SHP77 (cell line): ENCODE results near the gene C3orf70.
A peak's percentile ranks its signal among the peaks of the same experiment; 100 is the strongest.

Experiments used
- DNase-seq, 2 experiments: peaks; one replicate each; lab custom pipeline; 2025; lab: John Stamatoyannopoulos, UW

The C3orf70 gene

DNA sequence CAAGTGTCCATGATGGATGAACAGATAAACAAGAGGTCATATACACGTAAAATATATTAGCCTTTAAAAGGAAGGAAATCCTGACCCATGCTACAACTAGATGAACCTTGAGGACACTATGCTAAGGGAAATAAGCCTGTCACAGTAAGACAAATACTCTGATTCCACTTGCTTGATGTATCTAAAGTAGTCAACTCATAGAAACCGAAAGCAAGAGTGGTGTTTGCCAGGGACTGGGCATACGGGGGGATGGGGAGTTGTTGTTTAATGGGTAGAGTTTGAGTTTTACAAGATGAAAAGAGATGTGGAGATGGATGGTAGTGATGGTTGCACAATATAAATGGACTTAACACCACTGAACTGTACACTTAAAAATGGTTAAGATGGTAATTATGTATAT lies 65.4 kb downstream of the C3orf70 start:
- no peak for DNase-seq

DNA sequence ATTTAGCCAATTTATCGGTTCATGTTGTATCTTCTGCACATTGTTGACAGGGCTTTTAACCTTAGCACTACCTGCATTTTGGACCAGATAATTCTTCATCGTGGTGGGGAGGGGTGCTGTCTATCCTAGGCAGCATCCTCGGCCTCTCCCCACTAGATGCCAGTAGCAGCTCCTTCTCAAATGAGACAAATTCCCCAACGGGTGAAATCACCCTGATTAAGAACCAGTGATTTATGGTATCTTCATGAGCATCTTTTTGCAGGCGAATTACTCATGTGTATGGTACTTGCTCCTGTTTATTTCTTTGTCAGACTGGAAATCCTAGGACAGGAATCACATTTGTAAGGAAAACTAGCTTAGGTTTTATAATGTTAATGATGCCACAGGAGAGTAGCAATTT lies 68.0 kb downstream of the C3orf70 start:
- no peak for DNase-seq

DNA sequence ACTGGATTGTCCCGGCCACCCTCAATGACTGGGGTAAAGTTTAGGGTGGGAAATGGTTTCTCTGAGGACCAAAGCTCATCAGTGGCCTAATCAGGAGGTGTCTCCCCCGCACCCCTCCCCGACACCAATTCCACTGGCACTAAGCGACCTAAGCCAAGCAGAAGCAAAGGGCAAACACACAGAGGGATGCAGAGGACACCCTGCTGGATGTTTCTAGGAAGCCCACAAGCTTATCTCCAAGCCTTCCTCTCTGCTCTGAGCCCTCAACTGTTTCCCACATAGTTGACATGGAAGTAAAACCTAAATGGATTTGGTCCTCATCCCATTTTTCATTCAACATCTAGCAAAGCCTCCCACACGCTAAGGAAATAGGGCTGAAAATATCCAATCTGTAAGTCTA lies 68.5 kb downstream of the C3orf70 start:
- DNase-seq: no peak

DNA sequence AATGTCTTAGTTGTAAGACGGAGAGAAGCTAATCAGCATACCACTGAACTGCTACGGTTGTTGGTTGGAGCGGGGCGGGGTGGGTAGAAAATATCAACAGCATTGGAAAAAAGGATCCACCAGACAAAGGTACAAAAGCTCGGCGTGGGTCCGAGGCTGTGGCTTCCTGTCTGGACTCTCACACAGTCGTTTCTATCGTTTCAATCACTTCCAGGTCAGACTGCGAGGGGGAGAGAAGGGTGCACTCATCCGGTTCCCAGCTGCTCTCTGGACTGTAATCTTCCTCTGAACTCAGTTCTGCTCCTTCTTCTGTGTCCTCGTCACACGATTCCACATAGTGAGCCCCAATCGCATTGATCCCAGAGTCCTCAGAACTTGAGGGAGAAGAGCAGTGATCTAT lies 70.0 kb downstream of the C3orf70 start:
- DNase-seq: no peak

DNA sequence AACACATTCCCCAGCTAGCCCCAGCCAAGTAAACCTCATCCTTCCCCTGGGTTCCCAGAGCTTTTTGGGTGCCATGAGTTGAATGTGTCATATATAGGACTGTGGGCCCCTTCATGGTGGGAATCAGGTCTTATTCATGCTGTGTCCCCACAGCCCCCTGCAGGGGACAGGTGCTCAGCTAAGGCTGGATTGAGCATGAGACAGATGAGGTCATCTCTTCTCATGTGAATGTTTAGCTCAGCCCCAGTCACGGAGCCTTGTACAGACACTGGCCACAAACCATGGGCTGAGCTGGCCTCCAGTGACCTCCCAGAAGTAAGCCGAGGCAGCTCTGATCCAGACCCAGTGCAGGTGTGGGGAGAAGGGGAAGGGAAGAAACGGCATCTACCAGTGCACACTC lies 70.7 kb downstream of the C3orf70 start:
- no peak for DNase-seq

DNA sequence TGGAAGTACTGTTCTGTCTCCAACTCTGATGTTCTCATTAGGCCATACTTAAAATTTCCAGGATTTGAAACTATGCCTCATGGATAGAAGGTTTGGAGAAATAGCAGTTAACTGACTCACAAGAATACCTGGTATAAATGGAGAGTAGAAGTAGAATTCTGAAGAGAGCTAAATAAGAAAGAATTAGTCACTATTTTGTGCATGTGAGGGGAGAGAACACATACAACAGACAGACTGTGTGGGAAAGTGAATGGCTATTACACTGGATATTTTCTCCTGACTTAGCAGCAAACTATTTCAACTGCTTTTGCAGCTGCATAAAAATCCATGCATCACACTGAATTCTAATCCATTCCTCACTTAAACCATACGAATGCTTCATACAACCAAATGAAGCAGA lies 71.3 kb downstream of the C3orf70 start:
- no peak for DNase-seq

DNA sequence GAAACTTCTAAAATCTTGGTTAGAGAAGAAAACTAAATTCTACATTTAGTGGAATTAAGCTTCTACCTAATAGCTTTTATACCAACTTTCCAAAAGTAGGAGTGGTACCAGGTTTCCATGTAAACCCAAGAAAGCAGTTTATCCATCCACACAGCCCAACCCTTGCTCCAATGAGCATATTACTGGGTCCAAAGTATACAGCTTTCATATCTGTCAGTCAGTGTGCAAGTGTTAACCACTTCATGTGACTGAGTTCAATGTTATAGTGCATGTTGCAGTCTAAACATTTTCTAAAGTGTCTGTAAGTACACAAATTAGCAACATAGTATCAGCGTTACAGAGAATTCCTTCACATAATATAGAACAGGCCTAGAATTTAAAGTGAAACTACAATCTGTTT lies 73.2 kb downstream of the C3orf70 start:
- no peak for DNase-seq

DNA sequence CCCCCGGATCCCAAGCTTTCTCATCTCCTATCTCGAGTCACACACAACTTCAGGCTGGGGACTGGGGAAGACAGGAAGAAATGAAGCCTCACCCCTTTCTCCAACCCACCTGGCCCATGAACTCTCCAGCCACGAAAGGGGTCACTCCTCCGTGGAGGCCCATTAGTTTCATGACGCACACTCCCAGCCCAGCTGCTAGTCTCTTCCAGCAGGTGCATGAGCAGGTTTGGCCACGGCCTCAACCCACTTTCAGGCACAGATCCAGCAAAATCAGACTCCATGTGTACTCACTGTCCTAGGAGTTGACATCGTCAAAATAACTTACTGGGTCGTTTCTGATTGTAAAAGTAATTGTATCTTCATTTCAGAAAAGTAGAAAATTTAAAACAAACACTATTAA lies 76.6 kb downstream of the C3orf70 start:
- DNase-seq: peak; percentile 55 to 59

DNA sequence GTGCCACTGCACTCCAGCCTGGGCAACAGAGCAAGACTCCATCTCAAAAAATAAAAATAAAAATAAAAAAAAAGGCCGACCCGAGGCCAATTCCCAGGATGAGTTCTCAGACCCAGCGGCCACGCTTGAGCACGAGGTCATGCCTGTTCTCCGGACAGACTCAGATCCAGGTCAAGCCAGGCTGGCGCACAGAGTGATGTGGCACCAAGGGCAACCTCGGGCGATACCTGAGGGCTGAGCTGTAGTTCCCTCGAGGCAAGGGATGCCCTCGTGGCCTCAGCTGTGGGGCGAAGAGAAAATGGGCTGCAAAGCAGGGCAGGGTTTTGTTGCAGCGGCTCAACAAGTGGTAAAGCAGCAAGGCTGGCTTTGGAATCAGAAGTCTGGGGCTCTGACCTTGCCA lies 77.3 kb downstream of the C3orf70 start:
- DNase-seq: no peak

DNA sequence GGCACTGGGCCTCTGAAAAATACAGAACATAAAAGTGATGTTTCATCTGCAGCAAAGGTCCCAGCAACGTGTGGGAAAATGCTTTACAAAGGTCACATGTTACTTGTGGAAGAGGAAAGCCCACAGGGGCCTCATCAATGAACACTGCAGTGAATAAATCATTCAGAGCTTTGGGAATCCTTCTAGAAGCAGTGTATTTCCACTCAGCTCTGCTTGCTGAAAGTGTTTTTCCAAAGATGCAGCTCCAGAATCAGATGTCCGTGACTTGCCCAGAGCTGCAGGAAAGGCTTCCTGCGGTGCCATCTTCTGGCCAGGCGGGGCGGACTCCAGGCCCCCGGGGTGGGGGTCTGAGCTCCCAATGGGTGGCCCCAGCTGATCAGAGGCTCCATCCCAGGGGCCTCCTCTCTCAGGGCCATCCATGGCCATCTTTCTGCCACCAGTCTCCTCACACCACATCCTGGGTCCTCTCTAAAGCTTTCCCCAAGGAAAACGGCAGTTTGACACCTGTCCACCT lies 81.5 kb downstream of the C3orf70 start:
- no peak for DNase-seq

DNA sequence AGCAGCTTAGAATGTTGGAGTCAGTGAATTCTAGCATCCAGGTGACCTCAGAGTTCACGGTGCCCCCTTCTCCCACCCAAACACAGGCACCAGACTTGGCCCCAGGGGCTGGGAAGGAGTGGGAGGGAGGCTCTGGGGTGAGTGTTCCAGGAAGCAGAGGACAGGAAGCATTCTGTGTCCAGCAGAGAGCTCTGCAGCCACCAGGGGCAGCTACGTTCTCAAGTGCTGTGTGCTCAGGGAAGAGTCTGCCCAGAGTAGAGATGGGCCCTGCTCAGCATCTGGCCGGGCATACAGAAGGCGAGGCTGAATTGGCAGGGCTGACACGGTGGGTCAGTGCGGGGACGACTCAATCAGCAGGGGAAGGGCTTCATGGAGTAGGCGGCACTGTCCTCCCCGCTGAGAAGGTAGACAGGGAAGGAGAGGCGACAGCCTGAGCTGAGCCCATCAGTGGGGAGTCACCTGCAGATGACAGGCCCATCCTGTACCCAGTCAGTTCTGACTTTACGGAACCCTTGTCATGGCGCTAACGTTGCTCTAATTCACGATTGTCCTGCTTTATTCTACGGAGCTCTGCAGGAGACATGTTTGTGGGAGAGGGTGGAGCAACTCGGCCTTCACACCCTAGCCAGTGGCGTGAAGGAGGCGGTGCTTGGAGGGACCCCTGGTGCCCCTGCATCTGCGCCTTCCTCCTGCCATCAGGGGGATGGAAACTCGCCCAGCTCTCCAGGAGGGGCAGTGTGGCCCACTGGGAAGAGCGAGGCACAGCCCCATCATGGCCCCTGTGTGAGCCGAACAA lies 82.2 kb downstream of the C3orf70 start:
- peak; percentile 67 to 74 for DNase-seq

DNA sequence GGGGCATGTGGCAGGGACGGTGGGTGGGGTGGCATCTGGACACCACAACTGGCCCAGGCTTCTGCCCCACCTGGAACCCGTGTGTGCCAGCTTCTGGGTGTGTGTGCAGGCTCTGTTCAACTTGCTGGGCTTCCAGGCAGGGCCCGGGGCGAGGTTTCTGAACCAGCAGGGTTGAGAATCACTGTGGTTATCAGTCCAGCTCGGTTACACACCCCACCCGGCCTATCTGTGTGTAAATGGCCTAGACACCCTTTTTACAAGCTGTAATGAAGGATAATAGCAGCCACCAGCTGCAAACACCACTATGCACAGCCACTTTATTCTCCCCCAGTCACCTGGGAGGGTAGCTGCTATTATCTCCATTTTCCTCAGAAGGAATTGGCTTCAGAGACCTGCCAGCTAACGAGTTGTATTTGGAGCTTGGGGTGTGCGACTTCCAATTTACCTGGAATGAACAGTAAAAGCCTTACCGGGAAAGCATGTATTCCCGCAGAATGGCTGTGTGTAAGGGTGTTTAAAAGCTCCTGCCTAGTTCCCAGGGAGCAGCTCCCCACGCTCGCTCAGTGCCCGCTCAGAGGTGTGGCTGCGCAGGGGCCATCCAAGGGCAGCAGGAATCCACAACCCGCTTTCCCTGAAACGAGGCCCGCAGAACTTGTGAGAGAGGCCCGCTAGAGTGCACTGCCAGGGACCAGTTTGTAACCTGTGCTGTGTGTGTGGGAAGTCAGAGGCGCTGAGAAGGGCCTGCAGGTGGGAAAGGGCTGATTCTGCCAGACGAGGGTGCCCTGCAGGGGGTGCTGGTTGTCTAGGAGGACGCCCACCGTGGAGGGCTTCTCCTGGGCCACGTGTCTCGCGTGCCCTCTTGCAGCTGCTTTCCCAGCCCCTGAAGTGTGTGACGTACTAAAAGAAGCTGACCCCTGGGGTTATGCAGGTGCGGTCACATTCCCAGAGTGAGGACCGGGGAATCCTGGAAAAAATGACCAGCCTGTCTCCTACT lies 83.5 kb downstream of the C3orf70 start:
- DNase-seq: peak; percentile 46 to 51

DNA sequence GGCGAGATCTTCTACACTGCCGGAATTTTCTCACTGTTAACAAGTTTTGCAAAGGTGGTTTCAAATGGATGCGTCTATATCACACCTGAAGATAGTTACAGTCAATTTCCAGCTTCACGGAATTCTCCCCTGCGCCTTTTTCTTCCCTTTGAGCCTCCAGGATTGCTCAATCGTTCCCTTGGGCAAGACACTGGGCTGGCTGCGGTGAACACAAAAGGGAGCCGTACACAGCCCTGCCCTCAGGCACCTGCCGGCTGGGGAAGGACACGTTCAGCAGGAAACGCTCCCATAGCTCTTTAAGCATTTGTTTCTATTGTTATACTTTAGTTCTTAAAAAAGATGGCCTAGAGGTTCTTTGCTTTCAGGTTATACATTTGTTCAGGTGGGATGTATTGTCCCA lies 85.7 kb downstream of the C3orf70 start:
- DNase-seq: no peak

DNA sequence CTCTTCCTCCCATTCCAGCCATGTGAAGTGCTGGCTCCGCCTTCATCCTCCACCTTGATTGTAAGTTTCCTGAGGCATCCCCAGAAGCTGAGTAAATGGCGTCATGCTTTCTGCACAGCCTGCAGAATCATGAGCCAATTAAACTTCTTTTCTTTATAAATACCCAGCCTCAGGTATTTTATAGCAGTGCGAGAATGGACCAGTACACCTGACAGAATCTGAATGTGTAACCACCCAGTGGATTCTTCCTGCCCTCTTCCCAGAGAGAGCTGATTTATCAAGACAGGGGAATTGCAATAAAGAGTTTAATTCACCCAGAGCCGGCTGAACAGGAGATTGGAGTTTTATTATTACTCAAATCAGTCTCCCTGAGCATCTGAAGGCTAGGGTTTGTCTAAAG lies 86.6 kb downstream of the C3orf70 start:
- DNase-seq: no peak

DNA sequence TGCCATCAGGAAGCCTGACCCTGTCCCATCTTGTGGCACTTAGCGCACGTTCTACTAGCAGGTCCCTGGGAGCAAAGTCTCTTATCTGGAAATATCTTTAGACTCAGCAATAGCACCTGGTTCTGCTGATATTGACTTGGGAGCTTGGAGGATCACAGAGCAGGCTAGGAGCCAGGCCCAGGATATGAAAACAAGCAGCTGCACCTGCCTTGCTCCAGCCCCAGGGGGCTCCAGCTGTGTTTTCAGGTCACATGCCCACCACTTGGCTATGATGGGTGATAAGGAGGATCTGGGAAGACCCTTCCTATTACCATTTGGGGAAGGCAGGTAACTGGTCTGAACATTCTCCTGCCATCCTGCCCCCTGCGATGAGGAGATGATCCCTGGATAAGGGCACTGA lies 87.8 kb downstream of the C3orf70 start:
- DNase-seq: no peak

DNA sequence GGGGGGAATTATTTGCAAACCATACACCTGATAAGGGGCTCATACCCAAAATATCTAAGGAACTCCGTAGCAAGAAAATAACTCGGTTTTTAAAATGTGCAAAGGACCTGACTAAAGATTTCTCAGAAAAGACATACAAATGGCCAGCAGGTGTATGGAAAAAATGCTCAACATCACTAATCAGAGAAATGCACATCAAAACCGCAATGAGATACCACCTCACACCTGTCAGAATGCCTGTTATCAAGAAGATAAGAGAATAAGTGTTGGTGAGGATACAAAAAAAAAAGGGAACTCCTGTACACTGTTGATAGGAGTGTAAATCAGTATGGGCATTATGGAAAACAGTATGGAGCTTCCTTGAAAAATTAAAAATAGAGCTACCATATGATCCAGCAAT lies 89.4 kb downstream of the C3orf70 start:
- DNase-seq: no peak

DNA sequence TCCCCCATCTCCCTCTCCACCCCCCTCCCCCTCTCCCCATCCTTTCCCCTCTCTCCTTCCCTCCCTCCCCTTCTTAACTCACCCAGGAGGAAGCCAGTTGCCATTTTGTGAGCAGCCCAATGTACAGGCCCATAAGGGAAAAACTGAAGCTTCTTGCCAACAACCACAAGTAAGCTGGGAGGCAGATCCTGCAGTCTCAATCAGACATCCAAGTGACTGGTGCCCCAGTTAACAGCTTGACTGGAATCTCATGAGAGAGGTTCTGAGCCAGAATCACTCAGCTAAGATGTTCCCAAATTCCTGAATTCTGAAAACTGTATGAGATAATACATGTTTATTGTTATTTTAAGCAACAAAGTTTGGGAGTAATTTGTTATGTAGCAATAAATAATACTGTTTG lies 90.7 kb downstream of the C3orf70 start:
- DNase-seq: no peak

DNA sequence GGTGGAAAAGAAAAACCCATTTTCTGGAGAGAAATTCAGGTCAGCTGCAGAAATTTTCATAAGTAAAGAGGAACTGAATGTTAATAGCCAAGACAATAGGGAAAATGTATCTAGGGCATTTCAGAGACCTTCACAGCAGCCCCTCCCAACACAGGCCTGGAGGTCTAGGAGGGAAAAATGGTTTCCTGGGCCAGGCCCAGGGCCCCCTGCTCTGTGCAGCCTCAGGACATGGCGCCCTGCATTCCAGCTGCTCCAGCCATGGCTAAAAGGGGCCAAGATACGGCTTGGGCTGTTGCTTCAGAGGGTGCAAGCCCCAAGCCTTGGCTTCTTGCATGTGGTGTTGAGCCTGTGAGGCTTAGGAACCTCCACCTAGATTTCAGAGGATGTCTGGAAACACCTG lies 92.2 kb downstream of the C3orf70 start:
- DNase-seq: no peak

DNA sequence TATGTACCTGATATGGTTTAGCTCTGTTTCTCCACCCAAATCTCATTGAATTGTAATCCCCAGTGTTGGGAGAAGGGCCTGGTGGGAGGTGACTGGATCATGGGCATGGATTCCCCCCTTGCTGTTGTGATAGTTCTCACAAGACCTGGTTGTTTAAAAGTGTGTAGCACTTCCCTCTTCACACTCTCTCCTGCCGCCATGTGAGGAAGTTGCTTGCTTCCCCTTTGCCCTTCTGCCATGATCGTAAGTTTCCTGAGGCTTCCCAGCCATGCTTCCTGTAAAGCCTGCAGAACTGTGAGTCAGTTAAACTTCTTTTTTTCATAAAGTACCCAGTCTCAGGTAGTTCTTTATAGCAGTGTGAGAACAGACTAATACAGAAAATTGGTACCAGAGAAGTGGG lies 93.1 kb downstream of the C3orf70 start:
- no peak for DNase-seq

DNA sequence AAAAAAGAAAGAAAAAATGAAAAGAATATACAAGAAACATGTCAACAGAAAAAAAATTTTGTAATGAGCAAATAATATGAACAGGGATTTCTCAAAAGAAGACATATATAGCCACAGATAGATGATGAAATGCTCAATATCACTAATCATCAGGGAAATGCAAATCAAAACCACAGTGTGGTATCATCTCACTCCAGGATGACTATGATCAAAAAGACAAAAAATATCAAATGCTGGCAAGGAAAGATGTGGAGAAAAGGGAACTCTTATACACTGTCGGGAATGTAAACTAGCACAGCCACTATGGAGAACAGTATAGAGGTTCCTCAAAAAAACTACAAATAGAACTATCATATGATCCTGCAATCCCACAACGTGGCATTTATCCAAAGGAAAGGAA lies 94.1 kb downstream of the C3orf70 start:
- no peak for DNase-seq

DNA sequence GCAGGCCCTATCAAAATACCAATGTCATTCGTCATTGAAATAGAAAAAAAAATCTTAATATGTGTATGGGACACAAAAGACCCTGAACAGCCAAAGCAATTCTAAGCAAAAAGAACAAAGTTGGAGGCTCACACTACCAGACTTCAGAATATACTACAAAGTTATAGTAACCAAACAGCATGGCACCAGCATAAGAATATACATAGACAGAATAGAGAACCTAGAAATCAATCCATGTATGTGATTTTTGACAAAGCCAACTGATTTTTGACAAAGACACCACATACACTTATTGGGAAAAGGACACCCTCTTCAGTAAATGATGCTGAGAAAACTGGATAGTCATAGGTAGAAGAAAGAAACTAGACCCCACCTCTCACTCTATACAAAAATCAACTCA lies 95.0 kb downstream of the C3orf70 start:
- DNase-seq: no peak

DNA sequence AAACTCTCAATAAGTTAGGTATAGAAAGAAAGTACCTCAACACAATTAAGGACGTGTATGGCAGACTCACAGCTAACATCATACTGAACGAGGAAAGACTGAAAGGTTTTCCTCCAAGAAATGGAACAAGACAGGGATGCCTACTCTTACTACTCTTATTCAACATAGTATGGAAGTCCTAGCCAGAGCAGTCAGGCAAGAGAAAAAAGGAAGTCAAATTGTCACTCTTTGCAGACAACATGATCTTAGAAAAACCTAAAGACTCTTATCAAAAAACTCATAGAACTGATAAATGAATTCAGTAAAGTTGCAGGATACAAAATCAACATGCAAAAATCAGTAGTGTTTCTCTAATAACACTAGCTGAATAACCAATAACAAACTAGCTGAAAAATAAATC lies 96.0 kb downstream of the C3orf70 start:
- no peak for DNase-seq

DNA sequence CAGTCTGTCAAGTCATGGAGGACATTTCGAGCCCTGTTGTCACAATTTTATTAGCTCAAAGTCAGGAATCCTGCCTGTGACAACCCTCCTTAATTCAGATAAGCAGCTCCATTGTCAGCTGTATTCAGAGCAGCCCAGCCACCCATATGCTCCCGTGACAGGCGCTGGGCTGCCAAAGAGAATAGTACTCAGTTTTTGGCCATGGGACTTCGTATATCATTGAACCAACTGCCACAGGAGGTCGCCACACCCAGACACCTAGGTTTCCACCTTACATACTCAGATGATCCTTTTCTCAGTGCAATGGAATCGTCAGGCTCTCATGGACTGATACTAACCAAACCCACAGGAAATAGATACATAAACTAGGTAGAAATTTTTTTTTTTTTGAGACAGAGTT lies 100.2 kb downstream of the C3orf70 start:
- no peak for DNase-seq
